H7 (cell line): Measurements from ENCODE around the gene COL15A1. TPM values are rescaled to one million over a fixed set of nuclear protein-coding genes. Genes with fewer than 3 reads are reported as not detected.
A peak's percentile ranks its signal among the peaks of the same experiment; 100 is the strongest.
"Not testable (repeated sequence)": the region's sequence is repeated elsewhere in the genome, so short reads cannot be mapped to it uniquely, and the experiment has no call there.

Experiments
- DNase-seq: peaks from one replicate; pipeline ENCODE4 v3.0.0; 2012
- H3K27me3 ChIP-seq: 2 replicates; pipeline ENCODE4 v1.6.0; 2011; ENCODE audit warnings: mild to moderate bottlenecking, low read length; ENCODE audit not compliant: control insufficient read depth, insufficient read depth
- H3K36me3 ChIP-seq: replicated peaks from 2 replicates; pipeline ENCODE4 v1.5.1; 2011; ENCODE audit warnings: low read length; ENCODE audit not compliant: control insufficient read depth, insufficient read depth
- H3K4me3 ChIP-seq: 2 replicates; pipeline ENCODE4 v1.5.1; 2011; ENCODE audit warnings: low read depth, mild to moderate bottlenecking, control low read depth, low read length, moderate library complexity; ENCODE audit not compliant: insufficient read depth
- total RNA-seq: library from RNA; depleted of rRNA; stranded (reverse); fragments of >200 nt; shearing (Covaris generic); gene quantifications from 2 replicates; pipeline ENCODE4 v1.2.3, GENCODE V29; 2014; rRNA removed

The COL15A1 gene
- total RNA-seq: not detected in 2 replicates

DNA sequence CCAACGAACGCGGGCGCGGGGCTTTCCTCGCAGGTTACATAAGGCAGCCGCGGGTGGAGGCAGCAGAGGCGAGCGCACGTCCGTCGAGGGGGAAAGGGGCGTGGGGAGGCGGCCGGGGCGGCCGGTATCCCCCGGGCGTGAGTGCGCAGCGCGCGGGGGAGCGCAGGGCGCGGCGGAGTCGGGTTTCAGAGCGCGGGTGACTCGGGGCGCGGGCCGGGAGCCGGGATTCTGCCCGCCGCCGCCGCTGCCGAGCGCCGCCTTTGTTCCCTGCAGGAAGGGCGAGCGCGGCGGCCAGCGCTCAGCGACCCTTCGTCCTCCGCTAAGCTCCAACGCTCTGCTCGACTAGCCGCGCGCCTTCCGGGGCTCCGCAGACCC, at the start of gene COL15A1:
COL15A1 (plus strand) TSS at position 226 of the 375 bp plus-strand sequence. CDS start 155 bp downstream, outside the sequence.
- peaks cover 44% of the 10 kb centered on the region for H3K27me3 ChIP-seq
- DNase-seq: peak; percentile 88
- H3K36me3 ChIP-seq: no peaks in the 10 kb centered on the region
- peak within 1 kb of the TSS; percentile 48 for H3K4me3 ChIP-seq

DNA sequence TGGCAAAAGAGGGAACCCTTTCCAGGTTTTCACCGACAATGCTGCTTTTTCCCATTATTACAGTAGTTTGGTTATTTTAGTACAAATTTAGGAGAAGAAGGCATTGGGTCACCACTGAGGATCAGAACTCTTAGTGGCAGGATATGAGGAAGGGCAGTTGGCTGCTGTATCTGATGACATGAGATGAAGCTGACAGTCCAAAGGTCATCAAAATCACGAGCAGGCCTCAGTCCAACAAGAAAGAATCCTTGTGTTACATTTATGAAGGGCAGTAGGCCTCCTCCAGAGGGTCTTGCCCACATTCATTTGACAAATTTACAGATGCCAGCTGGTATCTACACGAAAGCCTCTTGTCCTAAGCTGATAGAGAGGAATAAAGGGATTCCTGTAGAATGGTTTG, 49.5 kb upstream of the COL15A1 start:
- Histone ChIP-seq H3K27me3 (no peaks in the 10 kb centered on the region), H3K4me3 (no peak overlapping the region), H3K36me3 (no peaks in the 10 kb centered on the region)
- no peak for DNase-seq

DNA sequence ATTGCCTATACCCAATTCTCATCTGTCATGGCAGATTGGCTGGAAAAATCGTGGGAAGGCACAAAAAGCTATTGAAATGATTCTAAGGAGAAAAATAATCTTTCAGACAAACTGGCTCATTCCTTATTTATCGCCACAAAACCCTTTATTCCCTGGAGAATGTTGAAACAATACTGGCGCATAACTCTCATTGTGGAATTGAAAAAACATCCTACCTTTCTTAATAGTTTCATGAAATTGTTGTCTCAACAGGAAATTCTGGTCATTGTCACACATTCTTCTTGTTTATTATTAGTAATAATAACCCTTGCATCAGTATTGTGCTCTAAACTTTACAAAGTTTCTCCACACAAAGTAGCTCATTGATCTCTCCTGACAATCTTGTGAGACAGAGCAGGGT, 48.9 kb upstream of the COL15A1 start:
- H3K4me3 ChIP-seq: no peak overlapping the region
- H3K36me3 ChIP-seq: no peaks in the 10 kb centered on the region
- no peaks in the 10 kb centered on the region for H3K27me3 ChIP-seq
- no peak for DNase-seq

DNA sequence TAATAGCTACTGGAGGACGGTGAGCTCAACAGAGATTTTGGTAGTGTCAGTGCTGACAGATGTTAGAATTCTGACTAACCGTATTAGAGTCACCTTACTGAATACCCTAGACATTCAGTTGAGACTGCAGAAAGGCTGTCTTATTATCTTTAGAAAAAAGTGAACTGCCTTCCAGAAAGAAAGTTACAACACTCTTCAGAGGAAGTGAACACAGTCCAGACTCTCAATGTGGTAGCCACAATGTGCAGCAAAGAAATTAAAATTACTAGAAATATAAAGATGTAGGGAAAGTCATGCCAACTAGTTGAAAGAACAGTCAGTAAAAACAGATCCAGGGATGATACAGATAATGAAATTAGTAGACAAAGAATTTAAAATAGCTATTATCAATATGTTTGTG, 47.1 kb upstream of the COL15A1 start:
- Histone ChIP-seq H3K36me3 (no peaks in the 10 kb centered on the region), H3K4me3 (no peak overlapping the region), H3K27me3 (no peaks in the 10 kb centered on the region)
- no peak for DNase-seq

DNA sequence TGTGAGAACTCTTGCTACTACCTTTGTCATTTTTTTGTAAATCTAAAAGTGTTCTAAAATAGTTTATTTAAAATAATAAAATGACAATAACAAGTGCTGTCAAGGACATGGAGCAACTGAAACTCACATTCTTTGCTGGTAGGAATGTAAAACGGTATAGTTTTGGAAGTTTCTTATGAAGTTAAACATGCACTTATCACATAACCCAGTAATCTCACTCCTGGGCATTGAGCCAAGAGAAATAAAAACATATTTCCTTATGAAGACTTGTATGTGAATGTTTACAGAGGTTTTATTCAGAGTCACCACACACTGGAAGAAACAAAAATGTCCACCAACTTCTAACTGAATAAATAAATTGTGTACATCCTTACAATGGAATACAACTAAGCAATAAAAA, 46.0 kb upstream of the COL15A1 start:
- H3K27me3 ChIP-seq: no peaks in the 10 kb centered on the region
- no peaks in the 10 kb centered on the region for H3K36me3 ChIP-seq
- no peak for DNase-seq
- H3K4me3 ChIP-seq: no peak overlapping the region

DNA sequence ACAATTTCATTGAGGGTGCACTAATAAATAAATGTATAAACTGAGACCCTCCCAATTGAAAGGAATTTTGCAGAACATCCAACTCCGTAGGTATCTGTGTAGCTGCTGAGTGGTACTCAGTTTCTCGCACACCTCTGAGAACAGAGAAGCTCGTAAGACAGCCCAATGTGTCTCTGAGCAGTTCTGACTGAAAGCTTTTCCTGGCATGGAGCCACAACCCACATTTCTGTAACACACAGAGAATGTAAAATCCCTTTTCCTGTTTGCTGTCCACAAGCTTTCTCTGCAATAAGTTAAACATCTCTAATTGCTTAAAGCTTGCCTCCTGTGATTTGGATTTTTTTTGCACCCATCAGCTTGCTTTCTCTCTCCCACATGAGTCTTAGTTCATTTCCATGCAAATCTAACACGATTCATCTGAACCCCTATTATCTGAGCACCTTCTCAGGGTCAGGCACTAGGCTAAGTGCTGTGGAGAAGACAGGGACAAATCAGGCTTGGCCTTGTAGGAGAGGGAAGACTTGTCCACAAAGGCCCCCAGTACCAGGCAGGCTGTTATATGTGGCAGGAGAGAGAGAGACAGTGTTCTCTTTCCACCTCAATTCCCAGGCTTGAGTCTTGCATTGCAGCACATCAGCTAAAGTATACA, 44.2 kb upstream of the COL15A1 start:
- Histone ChIP-seq H3K4me3 (no peak overlapping the region), H3K36me3 (no peaks in the 10 kb centered on the region), H3K27me3 (no peaks in the 10 kb centered on the region)
- no peak for DNase-seq

DNA sequence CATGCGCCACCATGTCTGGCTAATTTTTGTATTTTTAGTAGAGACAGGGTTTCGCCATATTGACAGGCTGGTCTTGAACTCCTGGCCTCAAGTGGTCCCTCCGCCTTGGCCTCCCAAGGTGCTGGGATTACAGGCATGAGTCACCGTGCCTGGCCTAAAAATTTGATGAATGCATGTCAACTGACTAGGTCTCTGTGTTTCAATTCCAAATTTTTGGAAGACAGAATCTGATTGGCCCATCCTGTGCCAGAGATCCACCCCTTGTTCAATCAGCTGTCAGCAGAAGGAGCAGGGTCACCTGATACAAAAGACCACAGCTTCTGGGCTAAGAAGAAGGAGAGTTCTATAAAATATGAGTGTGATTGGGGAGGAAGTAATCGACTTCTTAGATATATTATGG, 43.5 kb upstream of the COL15A1 start:
- no peaks in the 10 kb centered on the region for H3K36me3 ChIP-seq
- no peak for DNase-seq
- no peak overlapping the region for H3K4me3 ChIP-seq
- H3K27me3 ChIP-seq: no peaks in the 10 kb centered on the region

DNA sequence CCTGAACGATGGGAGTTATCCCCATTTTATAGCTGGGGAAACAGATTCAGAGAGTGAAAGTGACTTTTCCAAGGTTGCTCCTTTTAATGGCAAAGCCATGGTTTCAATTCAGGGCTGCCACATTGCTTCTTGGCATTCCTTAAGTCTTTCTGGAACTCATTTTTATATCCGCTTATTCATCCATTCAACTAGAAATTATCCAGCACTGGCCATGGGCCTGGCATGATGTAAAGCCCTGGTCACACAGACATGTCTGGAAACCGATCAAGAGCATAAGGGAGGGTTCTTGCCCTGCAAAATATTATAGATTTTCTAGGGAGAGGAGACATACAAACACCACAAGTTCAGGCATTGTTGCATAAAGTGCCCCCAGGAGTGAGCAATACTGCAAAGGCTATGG, 43.0 kb upstream of the COL15A1 start:
- DNase-seq: no peak
- Histone ChIP-seq H3K4me3 (no peak overlapping the region), H3K27me3 (no peaks in the 10 kb centered on the region), H3K36me3 (no peaks in the 10 kb centered on the region)

- DNase-seq, H3K36me3 ChIP-seq, H3K27me3 ChIP-seq, H3K4me3 ChIP-seq: not testable (repeated sequence)
Observed at GRCh38 chr9:98901843-98902242, 41.9 kb upstream of the COL15A1 start.

- no peak for DNase-seq
- Histone ChIP-seq H3K36me3 (no peaks in the 10 kb centered on the region), H3K27me3 (no peaks in the 10 kb centered on the region), H3K4me3 (no peak overlapping the region)
Observed at GRCh38 chr9:98902516-98902915, 41.2 kb upstream of the COL15A1 start.

DNA sequence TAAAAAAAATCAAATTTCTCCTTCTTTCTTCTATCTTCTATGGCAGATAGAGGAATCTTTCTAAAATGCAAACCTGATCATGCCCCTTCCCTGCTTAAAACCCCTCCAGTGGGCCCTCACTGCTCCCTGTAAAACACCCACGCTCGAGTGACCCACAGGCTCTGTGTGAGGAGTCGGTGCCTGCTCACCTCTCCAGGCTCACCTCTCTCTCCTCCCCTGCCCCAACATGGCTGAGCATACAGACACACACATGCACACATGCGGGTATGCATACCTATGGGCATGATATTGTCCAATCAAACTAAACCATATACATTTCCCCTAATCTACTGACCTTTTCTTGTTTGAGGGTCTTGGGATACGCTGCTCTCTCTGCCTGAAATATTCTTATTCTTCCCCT, 40.8 kb upstream of the COL15A1 start:
- no peak overlapping the region for H3K4me3 ChIP-seq
- no peaks in the 10 kb centered on the region for H3K36me3 ChIP-seq
- no peaks in the 10 kb centered on the region for H3K27me3 ChIP-seq
- DNase-seq: no peak

DNA sequence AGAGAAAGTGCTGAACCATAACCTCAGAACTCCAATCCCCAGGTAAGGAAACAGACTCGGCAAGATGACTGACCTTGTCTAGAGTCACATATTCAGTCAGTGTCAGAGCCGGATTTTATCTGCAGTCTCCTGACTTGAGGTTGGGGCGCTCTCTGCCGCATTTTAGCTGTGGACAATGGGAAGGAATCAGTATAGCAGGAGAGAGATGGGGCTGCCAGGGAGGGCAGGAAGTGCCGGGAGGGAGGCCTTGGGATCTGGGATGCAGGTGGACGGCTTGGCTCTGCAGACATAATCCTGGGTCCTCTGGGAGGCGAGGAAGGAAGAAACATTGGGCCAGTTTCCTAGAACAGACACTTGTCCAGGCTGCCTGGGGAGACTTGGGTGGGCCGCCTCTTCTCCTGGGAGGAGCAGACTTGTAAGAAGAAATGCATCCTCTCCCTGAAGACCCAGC, 39.7 kb upstream of the COL15A1 start:
- Histone ChIP-seq H3K36me3 (no peaks in the 10 kb centered on the region), H3K27me3 (no peaks in the 10 kb centered on the region), H3K4me3 (no peak overlapping the region)
- DNase-seq: no peak

- Histone ChIP-seq H3K27me3 (no peaks in the 10 kb centered on the region), H3K36me3 (no peaks in the 10 kb centered on the region), H3K4me3 (no peak overlapping the region)
- DNase-seq: no peak
Observed at GRCh38 chr9:98905015-98905414, 38.7 kb upstream of the COL15A1 start.

DNA sequence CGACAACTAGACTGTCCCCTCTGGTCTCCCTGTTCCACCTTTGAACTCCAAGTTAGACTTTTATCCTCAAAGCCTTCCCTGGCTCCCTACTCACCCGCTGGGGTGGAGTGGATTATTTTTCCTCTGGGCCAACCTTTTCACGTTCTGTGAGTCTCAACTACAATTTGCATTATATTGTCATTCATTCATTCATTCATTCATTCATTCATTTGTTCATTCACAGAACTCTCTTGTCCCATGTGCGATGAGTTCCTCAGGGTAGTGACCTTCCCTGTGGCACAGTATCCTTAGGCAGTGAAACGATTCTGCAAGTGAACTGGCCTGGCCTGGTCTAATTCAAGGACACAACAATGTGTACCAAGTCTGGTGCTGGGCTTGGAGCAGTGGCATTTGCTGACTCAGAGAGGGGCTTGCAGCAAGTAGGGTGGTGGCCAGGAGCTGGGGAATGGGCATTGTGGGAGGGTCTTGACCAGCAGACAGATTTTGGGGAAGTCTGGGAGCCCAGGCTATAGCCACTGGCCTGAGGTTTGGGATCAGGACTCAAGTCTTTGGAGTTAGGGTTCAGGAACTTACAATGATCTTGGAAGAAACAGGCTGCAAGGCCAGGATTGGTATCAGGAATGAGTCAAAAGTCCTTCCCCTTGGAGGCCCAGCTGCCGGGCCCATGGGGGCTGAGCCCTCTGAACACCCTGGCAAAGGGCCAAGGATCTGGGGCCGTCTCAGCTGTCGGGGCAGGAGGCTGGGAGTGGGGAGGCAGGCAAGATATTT, 37.2 kb upstream of the COL15A1 start:
- no peak for DNase-seq
- no peaks in the 10 kb centered on the region for H3K27me3 ChIP-seq

DNA sequence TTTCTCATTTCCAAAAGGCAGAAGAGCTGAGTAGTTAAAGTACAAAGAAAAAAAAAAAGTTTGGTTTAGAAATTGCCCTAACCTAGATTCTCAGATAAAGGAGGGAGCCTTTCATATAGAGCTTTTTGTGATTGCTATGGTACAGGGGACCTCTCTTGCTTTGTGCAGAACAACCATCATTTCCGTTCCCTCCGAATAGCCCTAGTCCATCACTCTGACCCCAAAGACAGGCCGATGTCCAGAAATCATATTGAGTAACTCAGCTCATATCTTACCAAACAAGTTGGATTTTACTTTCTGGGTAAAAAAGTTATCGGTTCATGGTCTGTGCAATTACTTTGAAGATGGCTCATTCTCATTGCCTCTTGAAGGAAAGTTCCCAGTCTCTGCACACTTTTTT, 36.7 kb upstream of the COL15A1 start:
- no peak for DNase-seq
- no peaks in the 10 kb centered on the region for H3K27me3 ChIP-seq
- H3K36me3 ChIP-seq: no peaks in the 10 kb centered on the region
- no peak overlapping the region for H3K4me3 ChIP-seq

More for the DNA sequence above, 37.2 kb upstream of the COL15A1 start:
- H3K4me3 ChIP-seq: no peak overlapping the region
- H3K36me3 ChIP-seq: no peaks in the 10 kb centered on the region
